Measurements from ENCODE around the gene AWAT1.
A peak's percentile ranks its signal among the peaks of the same experiment; 100 is the strongest.

AWAT1 gene

GRCh38 chrX:70257423-70258288, 23.2 kb downstream of the AWAT1 start:
- Histone ChIP-seq H3K4me1 (ENCODE audit: control insufficient read depth in 2 of 2, insufficient read depth in 1 of 2, low read depth in 1 of 2, low read length in 2 of 2) (no peaks in the 10 kb centered on the region), H2AK5ac (ENCODE audit: low read depth, low read length) (no peak overlapping the region), H3K4me3 (ENCODE audit: low read length in 2 of 2) (no peak overlapping the region), H3K36me3 (replicated peaks in 1 of 2; ENCODE audit: control insufficient read depth in 2 of 2, insufficient read depth in 2 of 2, low read length in 2 of 2) (no peaks in the 10 kb centered on the region), H2BK5ac (ENCODE audit: low read length) (no peak overlapping the region), H4K91ac (ENCODE audit: low read depth, low read length, poor library complexity) (no peak overlapping the region), H3K14ac (ENCODE audit: low read length) (no peak overlapping the region), H2BK15ac (ENCODE audit: low read length) (no peak overlapping the region), H3K4me2 (ENCODE audit: insufficient read depth, low read length, poor library complexity, severe bottlenecking) (no peak overlapping the region), H3K27ac (replicated peaks; ENCODE audit: low read length) (no peak overlapping the region), H2AFZ (ENCODE audit: low read length) (no peak overlapping the region), H3K23ac (ENCODE audit: low read depth, low read length, poor library complexity) (no peak overlapping the region), H2BK12ac (ENCODE audit: low read length) (no peak overlapping the region), H3K27me3 (ENCODE audit: control insufficient read depth in 3 of 3, insufficient read depth in 3 of 3, low read depth in 1 of 3, low read length in 3 of 3) (peaks cover 0 to 2% (median 0%) of the 10 kb centered on the region in 3 experiments), H3K4ac (ENCODE audit: low read length) (no peak overlapping the region), H3K9ac (ENCODE audit: low read depth, low read length, poor library complexity) (no peak overlapping the region), H3K18ac (ENCODE audit: low read length) (no peak overlapping the region), H3K79me1 (ENCODE audit: low read depth, low read length) (no peaks in the 10 kb centered on the region), H2BK120ac (ENCODE audit: low read depth, low read length) (no peak overlapping the region), H3K9me3 (replicated peaks in 1 of 2; ENCODE audit: control insufficient read depth in 2 of 2, insufficient read depth in 1 of 2, low read depth in 1 of 2, low read length in 2 of 2) (no peaks in the 10 kb centered on the region), H4K8ac (ENCODE audit: low read depth, low read length) (no peak overlapping the region)
- WGBS, 2 donors (ENCODE audit: extremely low coverage in 2 of 2, insufficient read length in 2 of 2, insufficient replicate concordance in 1 of 2): no CpG with 5 or more reads among the region's 5 CpGs
- no peak for DNase-seq (ENCODE audit: low spot score)

- Histone ChIP-seq H3K4me1 (ENCODE audit: control insufficient read depth in 2 of 2, insufficient read depth in 1 of 2, low read depth in 1 of 2, low read length in 2 of 2) (no peaks in the 10 kb centered on the region), H3K4me2 (ENCODE audit: insufficient read depth, low read length, poor library complexity, severe bottlenecking) (no peak within 1 kb of the TSS), H2AK5ac (ENCODE audit: low read depth, low read length) (no peak within 1 kb of the TSS), H2BK12ac (ENCODE audit: low read length) (no peak within 1 kb of the TSS), H4K91ac (ENCODE audit: low read depth, low read length, poor library complexity) (no peak within 1 kb of the TSS), H3K36me3 (replicated peaks in 1 of 2; ENCODE audit: control insufficient read depth in 2 of 2, insufficient read depth in 2 of 2, low read length in 2 of 2) (no peaks in the 10 kb centered on the region), H3K4ac (ENCODE audit: low read length) (no peak within 1 kb of the TSS), H2BK15ac (ENCODE audit: low read length) (no peak within 1 kb of the TSS), H3K18ac (ENCODE audit: low read length) (no peak within 1 kb of the TSS), H3K79me1 (ENCODE audit: low read depth, low read length) (no peaks in the 10 kb centered on the region), H3K9me3 (replicated peaks in 1 of 2; ENCODE audit: control insufficient read depth in 2 of 2, insufficient read depth in 1 of 2, low read depth in 1 of 2, low read length in 2 of 2) (no peaks in the 10 kb centered on the region), H4K8ac (ENCODE audit: low read depth, low read length) (no peak within 1 kb of the TSS), H3K27ac (replicated peaks; ENCODE audit: low read length) (no peak within 1 kb of the TSS), H3K23ac (ENCODE audit: low read depth, low read length, poor library complexity) (no peak within 1 kb of the TSS), H2BK120ac (ENCODE audit: low read depth, low read length) (no peak within 1 kb of the TSS), H3K27me3 (ENCODE audit: control insufficient read depth in 3 of 3, insufficient read depth in 3 of 3, low read depth in 1 of 3, low read length in 3 of 3) (peaks cover 0 to 2% (median 0%) of the 10 kb centered on the region in 3 experiments), H3K14ac (ENCODE audit: low read length) (no peak within 1 kb of the TSS), H2AFZ (ENCODE audit: low read length) (no peak within 1 kb of the TSS), H3K9ac (ENCODE audit: low read depth, low read length, poor library complexity) (peak within 1 kb of the TSS; percentile 44), H2BK5ac (ENCODE audit: low read length) (no peak within 1 kb of the TSS), H3K4me3 (ENCODE audit: low read length in 2 of 2) (no peak within 1 kb of the TSS)
- WGBS, 2 donors (ENCODE audit: extremely low coverage in 2 of 2, insufficient read length in 2 of 2, insufficient replicate concordance in 1 of 2): no CpG with 5 or more reads among the region's 4 CpGs
- DNase-seq (ENCODE audit: low spot score): no peak
Measured at GRCh38 chrX:70260104-70260503, 25.6 kb downstream of the AWAT1 start, which contains the start of gene P2RY4. Gene P2RY4, minus strand, starts transcription at chrX:70260204. Its CDS starts 580 bp downstream, at chrX:70259624.

- no peak overlapping the region for H3K23ac ChIP-seq (ENCODE audit: low read depth, low read length, poor library complexity)
- H2BK15ac ChIP-seq (ENCODE audit: low read length): no peak overlapping the region
- H3K36me3 ChIP-seq (replicated peaks in 1 of 2; ENCODE audit: control insufficient read depth in 2 of 2, insufficient read depth in 2 of 2, low read length in 2 of 2): no peaks in the 10 kb centered on the region
- WGBS, 2 donors (ENCODE audit: extremely low coverage in 2 of 2, insufficient read length in 2 of 2, insufficient replicate concordance in 1 of 2): no CpG with 5 or more reads among the region's 7 CpGs
- H3K14ac ChIP-seq (ENCODE audit: low read length): no peak overlapping the region
- H4K8ac ChIP-seq (ENCODE audit: low read depth, low read length): no peak overlapping the region
- H3K4ac ChIP-seq (ENCODE audit: low read length): no peak overlapping the region
- H2AFZ ChIP-seq (ENCODE audit: low read length): peak overlapping the region; percentile 79
- no peak overlapping the region for H2AK5ac ChIP-seq (ENCODE audit: low read depth, low read length)
- no peak overlapping the region for H2BK120ac ChIP-seq (ENCODE audit: low read depth, low read length)
- no peak overlapping the region for H3K9ac ChIP-seq (ENCODE audit: low read depth, low read length, poor library complexity)
- H3K4me3 ChIP-seq (ENCODE audit: low read length in 2 of 2): no peak overlapping the region
- H3K4me1 ChIP-seq (ENCODE audit: control insufficient read depth in 2 of 2, insufficient read depth in 1 of 2, low read depth in 1 of 2, low read length in 2 of 2): no peaks in the 10 kb centered on the region
- peak; percentile 9 for DNase-seq (ENCODE audit: low spot score)
- H3K18ac ChIP-seq (ENCODE audit: low read length): no peak overlapping the region
- no peaks in the 10 kb centered on the region for H3K9me3 ChIP-seq (replicated peaks in 1 of 2; ENCODE audit: control insufficient read depth in 2 of 2, insufficient read depth in 1 of 2, low read depth in 1 of 2, low read length in 2 of 2)
- H3K79me1 ChIP-seq (ENCODE audit: low read depth, low read length): no peaks in the 10 kb centered on the region
- H2BK12ac ChIP-seq (ENCODE audit: low read length): no peak overlapping the region
- peaks cover 0 to 2% (median 0%) of the 10 kb centered on the region in 3 experiments for H3K27me3 ChIP-seq (ENCODE audit: control insufficient read depth in 3 of 3, insufficient read depth in 3 of 3, low read depth in 1 of 3, low read length in 3 of 3)
- no peak overlapping the region for H3K4me2 ChIP-seq (ENCODE audit: insufficient read depth, low read length, poor library complexity, severe bottlenecking)
- no peak overlapping the region for H2BK5ac ChIP-seq (ENCODE audit: low read length)
- H4K91ac ChIP-seq (ENCODE audit: low read depth, low read length, poor library complexity): no peak overlapping the region
- no peak overlapping the region for H3K27ac ChIP-seq (replicated peaks; ENCODE audit: low read length)
Measured at GRCh38 chrX:70262952-70263567, 28.6 kb downstream of the AWAT1 start.

- Histone ChIP-seq H2BK15ac (ENCODE audit: low read length) (no peak overlapping the region), H2BK12ac (ENCODE audit: low read length) (no peak overlapping the region), H3K23ac (ENCODE audit: low read depth, low read length, poor library complexity) (no peak overlapping the region), H2BK120ac (ENCODE audit: low read depth, low read length) (no peak overlapping the region), H2AK5ac (ENCODE audit: low read depth, low read length) (no peak overlapping the region), H3K18ac (ENCODE audit: low read length) (no peak overlapping the region), H3K4me2 (ENCODE audit: insufficient read depth, low read length, poor library complexity, severe bottlenecking) (no peak overlapping the region), H2AFZ (ENCODE audit: low read length) (no peak overlapping the region), H3K27ac (replicated peaks; ENCODE audit: low read length) (no peak overlapping the region), H3K27me3 (ENCODE audit: control insufficient read depth in 3 of 3, insufficient read depth in 3 of 3, low read depth in 1 of 3, low read length in 3 of 3) (peaks cover 0 to 2% (median 0%) of the 10 kb centered on the region in 3 experiments), H3K79me1 (ENCODE audit: low read depth, low read length) (no peaks in the 10 kb centered on the region), H2BK5ac (ENCODE audit: low read length) (no peak overlapping the region), H3K4me3 (ENCODE audit: low read length in 2 of 2) (no peak overlapping the region), H3K9me3 (replicated peaks in 1 of 2; ENCODE audit: control insufficient read depth in 2 of 2, insufficient read depth in 1 of 2, low read depth in 1 of 2, low read length in 2 of 2) (no peaks in the 10 kb centered on the region), H4K91ac (ENCODE audit: low read depth, low read length, poor library complexity) (no peak overlapping the region), H3K14ac (ENCODE audit: low read length) (no peak overlapping the region), H3K4me1 (ENCODE audit: control insufficient read depth in 2 of 2, insufficient read depth in 1 of 2, low read depth in 1 of 2, low read length in 2 of 2) (no peaks in the 10 kb centered on the region), H3K4ac (ENCODE audit: low read length) (no peak overlapping the region), H3K36me3 (replicated peaks in 1 of 2; ENCODE audit: control insufficient read depth in 2 of 2, insufficient read depth in 2 of 2, low read length in 2 of 2) (no peaks in the 10 kb centered on the region), H3K9ac (ENCODE audit: low read depth, low read length, poor library complexity) (no peak overlapping the region), H4K8ac (ENCODE audit: low read depth, low read length) (no peak overlapping the region)
- WGBS, 2 donors (ENCODE audit: extremely low coverage in 2 of 2, insufficient read length in 2 of 2, insufficient replicate concordance in 1 of 2): no CpG with 5 or more reads among the region's 3 CpGs
- no peak for DNase-seq (ENCODE audit: low spot score)
Measured at GRCh38 chrX:70264784-70265183, 30.3 kb downstream of the AWAT1 start.

Measured in neuronal stem cell (in vitro differentiated cells).